HG02840 (cell line): ENCODE results near the gene CCDC7.
"Not testable (repeated sequence)": the region's sequence is repeated elsewhere in the genome, so short reads cannot be mapped to it uniquely, and the experiment has no call there.

ENCODE experiments used
- ATAC-seq: cut with Tn5 transposase; IDR thresholded peaks from one replicate; pipeline ENCODE4 v1.9.1; 2021; ENCODE audit warnings: mild to moderate bottlenecking, moderate library complexity, moderate number of reproducible peaks; ENCODE audit not compliant: unreplicated experiment, low FRiP score

The CCDC7 gene

DNA sequence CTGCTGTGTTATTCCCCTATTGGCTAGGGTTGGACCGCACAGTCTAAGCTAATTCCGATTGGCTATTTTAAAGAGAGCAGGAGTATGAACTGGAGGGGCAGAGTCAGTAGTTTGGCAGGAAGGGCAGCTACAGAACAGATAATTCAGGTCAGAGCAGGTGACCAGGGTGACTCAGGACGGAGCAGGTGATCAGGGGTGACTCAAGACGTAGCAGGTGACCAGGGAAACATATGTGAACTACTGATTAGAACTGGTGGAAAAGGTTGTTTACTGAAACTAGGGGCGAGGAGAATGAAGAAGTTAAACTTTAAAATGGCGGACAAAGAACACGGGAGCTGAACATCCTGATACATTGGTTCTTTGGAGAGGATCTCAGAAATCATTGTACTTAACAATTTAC is 102.3 kb downstream of the CCDC7 start:
- ATAC-seq: no peak

DNA sequence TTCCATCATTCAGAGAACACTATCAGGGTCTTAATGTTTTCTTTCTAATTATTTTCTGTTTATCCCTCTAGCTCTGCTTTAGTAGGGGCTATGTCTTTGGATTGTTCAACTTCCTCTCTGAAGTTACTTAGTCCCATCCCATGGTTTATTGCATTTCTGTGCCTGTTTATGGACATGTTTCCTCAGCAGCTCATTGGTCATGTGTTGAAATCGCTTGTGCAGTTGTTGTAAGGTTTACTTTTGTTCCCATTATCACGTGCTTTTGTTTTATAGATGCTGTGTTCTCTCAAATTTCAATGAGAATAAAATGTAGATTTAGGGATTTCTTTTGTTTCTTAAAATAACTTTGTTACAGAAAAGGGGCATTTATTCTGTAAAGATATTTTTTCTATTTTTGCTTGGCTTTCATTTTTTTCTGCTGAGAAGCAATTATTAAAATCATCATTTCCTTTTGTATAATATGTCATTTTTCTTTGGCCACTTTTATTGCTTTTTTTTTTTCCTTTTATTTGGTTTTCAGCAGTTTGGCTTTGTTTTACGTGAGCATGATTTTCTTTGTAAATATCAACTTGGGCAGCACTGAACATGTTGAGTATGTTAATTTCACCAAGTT is 110.9 kb downstream of the CCDC7 start:
- ATAC-seq: no peak

DNA sequence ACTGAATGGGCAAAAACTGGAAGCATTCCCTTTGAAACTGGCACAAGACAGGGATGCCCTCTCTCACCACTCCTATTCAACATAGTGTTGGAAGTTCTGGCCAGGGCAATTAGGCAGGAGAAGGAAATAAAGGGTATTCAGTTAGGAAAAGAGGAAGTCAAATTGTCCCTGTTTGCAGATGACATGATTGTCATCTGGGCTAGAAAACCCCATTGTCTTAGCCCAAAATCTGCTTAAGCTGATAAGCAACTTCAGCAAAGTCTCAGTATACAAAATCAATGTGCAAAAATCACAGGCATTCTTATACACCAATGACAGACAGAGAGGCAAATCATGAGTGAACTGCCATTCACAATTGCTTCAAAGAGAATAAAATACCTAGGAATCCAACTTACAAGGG is 116.8 kb downstream of the CCDC7 start:
- ATAC-seq: not testable (repeated sequence)

DNA sequence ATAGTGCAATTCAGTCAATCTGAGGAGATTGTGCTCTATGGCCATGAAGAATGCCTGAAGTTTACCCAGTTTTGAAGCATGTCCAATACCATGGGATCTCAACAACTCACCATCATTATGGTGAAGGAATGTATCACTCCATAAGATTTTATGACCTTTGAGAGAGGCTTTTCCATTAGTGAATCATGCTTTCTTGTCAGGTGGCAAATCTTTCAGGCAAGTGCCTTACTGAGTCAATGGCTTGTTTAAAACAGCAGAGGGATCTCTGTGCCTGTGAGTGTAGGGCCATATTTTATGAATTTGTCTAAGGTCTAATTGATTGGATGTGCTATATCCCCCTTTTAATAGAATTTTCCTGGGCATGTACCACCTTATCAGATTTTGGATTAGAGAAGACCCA is 131.5 kb downstream of the CCDC7 start:
- no peak for ATAC-seq

DNA sequence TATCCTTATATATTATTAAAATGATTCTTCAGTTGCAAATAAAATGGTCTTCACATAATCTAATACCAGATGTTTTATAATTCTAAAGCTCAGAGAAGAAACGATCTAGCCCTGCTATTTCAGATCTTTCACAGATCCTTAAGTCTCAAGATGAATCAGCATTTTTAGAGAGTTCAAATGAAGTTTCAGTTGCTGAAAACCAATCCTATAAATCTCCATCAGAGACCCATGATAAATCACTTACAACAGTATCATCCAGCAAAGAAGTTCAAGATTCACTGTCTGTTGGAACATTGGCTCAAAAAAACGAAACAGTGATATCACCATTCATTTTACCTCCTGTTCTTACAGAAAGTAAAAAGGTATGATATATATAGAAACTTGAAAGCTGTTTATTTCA is 137.0 kb downstream of the CCDC7 start:
- no peak for ATAC-seq

DNA sequence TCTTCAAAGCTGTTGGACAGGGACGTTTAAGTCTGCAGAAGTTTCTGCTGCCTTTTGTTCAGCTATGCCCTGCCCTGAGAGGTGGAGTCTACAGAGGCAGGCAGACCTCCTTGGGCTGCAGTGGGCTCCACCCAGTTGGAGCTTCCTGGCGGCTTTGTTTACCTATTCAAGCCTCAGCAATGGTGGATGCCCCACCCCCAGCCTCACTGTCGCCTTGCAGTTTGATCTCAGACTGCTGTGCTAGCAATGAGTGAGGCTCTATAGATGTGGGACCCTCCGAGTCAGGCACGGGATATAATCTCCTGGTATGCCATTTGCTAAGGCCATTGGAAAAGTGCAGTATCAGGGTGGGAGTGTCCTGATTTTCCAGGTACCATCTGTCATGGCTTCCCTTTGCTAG is 152.1 kb downstream of the CCDC7 start:
- not testable (repeated sequence) for ATAC-seq

DNA sequence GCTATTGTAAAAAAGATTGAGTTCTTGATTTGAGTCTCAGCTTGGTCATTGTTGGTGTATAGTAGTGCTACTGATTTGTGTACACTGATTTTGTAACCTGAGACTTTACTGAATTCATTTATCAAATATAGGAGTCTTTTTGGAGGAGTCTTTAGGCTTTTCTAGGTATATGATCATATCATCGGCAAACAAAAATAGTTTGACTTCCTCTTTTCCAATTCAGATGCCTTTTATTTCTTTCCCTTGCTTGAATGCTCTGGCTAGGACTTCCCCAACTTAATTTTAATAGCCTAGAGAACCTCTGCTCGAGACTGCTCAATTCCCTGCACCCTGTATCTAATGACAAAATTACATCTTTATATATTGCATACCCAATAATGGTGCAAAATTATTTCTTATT is 154.4 kb downstream of the CCDC7 start:
- no peak for ATAC-seq

DNA sequence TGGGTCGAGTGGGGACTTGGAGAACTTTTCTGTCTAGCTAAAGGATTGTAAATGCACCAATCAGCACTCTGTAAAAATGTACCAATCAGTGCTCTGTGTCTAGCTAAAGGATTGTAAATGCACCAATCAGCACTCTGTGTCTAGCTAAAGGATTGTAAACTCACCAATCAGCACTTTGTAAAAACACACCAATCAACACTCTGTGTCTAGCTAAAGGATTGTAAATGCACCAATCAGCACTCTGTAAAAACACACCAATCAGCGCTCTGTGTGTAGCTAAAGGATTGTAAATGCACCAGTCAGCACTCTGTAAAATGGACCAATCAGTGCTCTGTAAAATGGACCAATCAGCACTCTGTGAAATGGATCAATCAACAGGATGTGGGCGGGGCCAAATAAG is 155.6 kb downstream of the CCDC7 start:
- ATAC-seq: not testable (repeated sequence)

DNA sequence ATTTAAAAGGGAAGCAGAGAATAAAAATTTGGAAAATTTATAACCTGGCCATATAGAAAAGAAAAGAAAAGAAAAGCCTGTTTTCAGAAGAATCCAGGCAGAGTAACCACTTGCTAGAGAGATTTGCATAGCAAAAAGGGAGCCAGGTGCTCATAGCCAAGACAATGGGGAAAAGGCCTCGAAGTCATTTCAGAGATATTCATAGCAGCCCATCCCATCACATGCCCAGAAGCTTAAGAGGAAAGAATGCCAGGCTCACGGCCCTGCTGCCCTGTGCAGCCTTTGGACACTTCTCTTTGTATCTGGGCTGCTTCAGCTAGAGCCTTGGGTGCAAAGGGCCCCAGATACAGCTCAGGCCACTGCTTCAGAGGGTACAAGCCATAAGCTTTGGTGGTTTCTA is 159.8 kb downstream of the CCDC7 start:
- no peak for ATAC-seq

DNA sequence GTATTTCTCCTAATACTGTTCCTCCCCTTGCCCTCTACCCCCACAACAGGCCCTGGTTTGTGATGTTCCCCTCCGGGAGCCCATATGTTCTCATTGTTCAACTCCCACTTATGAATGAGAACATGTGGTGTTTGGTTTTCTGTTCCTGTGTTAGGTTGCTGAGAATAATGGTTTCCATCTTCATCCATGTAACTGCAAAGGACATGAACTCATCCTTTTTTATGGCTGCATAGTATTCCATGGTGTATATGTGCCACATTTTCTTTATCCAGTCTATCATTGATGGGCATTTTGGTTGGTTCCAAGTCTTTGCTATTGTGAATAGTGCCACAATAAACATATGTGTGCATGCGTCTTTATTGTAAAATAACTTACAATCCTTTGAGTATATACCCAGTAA is 164.6 kb downstream of the CCDC7 start:
- not testable (repeated sequence) for ATAC-seq

DNA sequence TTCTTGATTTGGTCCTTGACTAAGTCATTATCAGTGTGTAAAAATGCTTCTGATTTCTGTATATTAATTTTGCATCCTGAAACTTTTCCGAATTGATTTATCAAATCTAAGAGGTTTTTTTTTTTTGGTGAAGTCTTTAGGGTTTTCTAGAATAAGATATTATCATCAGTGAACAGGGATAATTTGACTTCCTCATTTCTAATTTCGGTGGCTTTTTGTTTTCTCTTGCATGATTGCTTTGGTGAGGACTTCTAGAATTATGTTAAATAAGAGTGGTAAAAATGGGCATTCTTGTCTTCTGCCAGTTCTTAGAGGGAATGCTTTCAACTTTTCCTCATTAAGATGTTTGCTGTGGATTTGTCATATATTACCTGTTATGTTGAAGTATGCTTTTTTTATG is 170.5 kb downstream of the CCDC7 start:
- ATAC-seq: no peak

DNA sequence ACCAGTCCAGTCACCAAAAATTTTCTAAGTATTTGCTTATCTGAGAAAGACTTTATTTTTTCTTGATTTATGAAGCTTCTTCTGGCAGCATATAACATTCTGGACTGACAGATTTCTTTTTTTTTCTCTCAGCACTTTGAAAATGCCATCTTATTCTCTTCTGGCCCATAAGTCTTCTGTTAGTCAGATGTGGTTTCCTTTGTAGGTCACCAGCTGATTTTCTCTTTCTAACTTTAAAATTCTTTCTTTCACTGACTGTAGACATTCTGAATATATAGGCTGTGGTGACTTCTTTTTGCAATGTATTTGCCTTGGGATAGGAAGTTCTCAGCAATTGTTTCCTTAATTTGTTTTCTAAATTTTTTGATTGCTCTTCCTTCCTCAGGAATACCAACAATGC is 172.5 kb downstream of the CCDC7 start:
- ATAC-seq: no peak

DNA sequence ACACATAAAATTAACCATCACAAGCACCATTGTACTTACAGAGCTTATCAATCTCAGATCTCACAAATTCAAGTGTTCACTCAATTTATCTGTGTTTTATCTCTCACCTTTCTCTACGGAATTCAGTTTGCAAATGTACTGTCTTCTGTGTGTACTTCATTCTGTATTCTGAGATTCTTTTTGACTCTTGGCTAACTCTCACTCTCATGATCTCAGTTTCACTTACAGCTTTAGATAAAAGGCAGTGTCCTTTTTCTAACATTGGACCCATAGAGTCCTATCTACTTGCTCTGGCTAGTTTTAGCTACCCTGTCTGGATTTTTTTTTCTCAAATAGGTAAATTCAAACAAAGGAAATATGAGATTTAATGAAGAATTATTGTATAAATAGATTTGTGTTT is 176.0 kb downstream of the CCDC7 start:
- no peak for ATAC-seq

DNA sequence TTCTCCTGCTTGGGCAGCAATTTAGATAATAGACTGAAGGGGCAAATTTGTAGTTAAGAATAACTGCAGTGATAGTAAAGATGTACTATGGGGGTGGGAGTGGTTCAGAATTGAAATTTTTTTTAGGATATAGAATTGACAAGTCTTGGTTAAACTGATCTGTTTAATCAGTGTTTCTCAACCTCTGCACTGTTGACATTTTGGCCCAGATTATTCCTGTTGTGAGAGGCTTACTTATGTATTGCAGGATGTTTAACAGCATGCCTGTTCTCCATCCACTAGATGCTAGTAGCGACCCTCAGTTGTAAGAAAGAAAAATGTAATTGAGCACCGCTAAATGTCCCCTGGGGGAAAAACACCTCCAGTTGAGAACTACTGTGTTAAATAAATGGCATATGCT is 176.5 kb downstream of the CCDC7 start:
- no peak for ATAC-seq

DNA sequence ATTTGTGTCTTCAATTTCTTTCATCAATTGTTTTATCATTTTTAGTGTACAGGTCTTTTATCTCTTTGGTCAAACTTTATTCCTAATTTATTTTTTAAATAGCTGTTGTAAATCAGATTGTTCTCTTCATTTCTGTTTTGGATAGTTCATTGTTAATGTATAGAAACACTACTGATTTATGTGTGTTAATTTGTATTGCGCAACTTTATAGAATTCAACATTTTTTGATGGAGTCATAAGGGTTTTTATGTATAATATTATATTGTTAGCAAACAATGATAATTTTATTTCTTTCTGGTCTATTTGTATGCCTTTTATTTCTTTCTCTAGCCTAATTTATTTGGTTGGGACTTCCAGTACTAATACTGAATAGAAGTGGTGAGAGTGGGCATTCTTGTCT is 181.2 kb downstream of the CCDC7 start:
- ATAC-seq: no peak

DNA sequence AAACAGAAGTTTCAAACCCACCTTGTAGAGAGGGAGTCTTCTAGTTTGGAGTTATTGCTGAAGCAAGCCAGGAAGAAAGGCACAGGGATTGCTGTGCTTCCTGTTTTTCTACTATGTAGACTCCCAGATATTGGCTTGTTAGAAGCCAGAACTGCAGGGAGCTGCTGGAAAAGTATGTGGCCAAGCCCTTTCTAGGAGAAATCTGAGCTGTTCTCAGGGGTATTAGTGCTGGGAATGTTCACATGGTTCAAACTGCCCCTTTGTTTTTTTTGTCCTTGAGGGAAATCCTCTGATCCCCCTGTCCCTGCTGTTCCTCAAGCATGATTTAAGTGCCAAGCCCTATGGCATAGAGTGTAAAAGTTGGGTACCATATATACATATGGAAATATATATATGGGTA is 184.0 kb downstream of the CCDC7 start:
- ATAC-seq: no peak

DNA sequence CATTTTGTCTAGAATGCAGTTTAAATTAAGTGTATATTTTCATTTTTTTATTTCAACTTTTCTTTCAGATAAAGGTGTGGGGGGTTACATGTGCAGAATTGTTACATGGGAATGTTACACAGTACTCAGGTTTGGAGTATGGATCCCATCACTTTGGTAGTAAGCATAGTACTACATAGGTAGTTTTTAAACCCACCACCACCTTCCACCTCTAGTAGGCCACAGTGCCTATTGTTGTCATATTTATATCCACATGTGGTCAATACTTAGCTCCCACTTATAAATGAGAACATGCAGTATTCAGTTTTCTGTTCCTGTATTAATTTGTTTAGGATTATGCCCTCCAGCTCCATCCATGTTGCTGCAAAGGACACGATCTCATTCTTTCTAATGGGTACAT is 200.6 kb downstream of the CCDC7 start:
- ATAC-seq: no peak

DNA sequence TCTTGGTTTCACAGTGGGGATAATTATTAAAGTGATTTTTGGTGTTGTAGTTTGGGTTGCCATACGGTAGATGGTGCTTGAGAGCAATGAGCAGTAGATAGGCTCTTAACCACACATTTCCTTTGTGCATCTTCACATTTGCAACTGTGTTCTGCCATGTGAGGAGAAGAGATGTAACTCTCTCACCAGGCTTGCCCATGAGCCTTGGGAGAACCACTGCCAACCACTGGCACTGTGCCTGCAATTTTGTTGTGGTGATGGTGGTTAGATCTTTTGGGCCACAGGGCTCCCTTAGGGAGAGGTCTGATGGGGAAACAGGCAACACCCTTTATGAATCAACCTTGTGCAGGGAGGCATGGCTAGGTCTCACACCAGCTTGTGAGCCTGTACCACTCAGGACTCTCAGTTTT is 204.3 kb downstream of the CCDC7 start:
- ATAC-seq: no peak

DNA sequence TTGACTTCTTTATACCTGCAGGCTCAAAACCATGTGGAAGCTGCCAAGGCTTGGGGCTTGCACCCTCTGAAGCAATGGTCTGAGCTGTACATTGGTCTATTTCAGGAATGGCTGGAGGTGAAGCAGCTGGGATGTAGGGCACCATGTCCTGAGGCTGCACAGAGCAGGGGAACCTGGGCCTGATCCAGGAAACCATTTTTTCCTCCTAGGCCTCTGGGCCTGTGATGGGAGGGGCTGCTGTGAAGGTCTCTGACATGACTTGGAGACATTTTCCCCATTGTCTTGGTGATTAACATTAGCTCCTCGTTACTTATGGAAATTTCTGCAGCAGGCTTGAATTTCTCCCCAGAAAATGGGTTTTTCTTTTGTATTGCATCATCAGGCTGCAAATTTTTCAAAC is 211.5 kb downstream of the CCDC7 start:
- ATAC-seq: not testable (repeated sequence)

DNA sequence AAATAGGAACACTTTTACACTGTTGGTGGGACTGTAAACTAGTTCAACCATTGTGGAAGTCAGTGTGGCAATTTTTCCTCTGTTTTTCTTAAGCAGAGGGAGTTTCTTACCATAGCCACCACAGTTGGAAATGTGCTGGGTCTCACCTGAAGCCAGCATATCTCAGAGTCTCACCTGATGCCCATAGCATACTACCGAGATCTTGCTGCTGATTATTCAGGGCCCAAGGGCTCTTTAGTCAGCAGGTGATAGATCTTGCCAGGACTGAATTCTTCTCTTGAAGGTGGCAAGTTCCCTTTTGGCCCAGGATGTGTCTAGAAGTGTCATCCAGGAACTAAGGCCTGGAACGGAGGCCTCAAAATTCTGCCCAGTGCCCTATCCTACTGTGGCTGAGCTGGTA is 215.4 kb downstream of the CCDC7 start:
- ATAC-seq: no peak

DNA sequence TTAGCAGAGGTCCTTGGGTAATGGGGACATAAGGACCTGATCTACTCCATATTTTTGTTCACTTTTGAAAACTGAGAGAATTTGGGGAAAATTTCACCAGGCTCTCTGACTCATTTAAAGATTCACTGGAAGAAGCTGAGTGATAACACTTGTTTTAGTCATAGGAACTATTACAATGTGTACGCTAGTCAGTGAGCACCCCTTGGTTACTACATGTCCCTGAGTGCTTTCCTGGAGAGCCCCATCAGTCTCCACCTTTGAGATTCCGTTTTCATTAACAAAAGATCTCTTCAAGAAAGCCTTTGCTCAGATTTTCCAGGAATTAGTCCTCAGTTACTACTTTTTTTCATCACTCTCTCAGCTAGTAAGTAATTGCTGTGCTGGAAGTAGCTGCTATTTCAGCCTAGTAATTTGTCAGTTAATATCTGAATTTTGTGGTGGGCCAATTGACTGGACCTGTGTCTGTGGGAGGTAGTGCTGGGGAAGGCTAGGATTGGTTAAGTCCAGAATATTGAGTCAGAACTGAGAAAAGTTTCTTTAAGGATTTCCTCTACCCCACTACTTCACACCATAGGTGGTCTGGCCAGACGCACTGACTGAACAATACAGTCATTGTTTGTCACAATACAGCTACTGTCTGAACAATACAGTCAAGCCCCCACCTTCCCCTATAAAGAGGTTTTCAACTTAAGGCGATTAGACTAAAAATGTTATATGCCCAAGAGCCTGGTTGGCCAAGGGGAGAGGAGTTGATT is 235.0 kb downstream of the CCDC7 start:
- no peak for ATAC-seq

DNA sequence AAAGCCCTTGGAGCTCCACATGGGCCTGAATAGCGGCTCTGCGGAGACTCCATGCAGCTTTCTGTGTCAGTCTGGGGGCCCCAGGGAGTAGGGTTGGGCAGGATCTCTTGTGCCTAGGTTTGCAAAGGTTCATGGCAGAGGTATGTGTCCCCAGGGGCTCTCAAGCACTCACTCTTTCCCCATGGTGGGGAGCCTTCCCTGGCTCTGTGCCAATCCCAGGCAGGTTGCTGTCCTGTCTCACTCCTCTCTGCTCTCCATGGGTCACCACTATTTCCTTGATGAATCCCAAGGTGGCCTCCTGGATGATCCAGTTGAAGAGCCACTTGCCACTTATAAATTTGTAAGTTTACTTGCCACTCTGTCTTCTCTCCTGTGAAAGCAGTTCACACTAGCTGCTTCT is 238.4 kb downstream of the CCDC7 start:
- ATAC-seq: no peak
